Naive B cell (primary cell): ENCODE data around the gene GTF2IRD1. TPM values are rescaled to one million over a fixed set of nuclear protein-coding genes. Genes with fewer than 3 reads are reported as not detected.
A peak's percentile ranks its signal among the peaks of the same experiment; 100 is the strongest.

ENCODE experiments used
- ATAC-seq, 2 donors: fragments of 150-1000 bp; cut with Tn5 transposase; 2 replicates each; pipeline ENCODE4 v1.10.0; 2021; ENCODE audit warnings: low read depth in 2 of 2, mild to moderate bottlenecking in 2 of 2, moderate library complexity in 2 of 2
- DNase-seq: peaks from one replicate; pipeline ENCODE4 v3.0.0; 2022
- H3K27ac Mint-ChIP-seq, 6 donors: one replicate each; pipeline ENCODE4 v1.8.0; 2020 to 2022; ENCODE audit warnings: mild to moderate bottlenecking in 6 of 6, mixed read lengths in 6 of 6, moderate library complexity in 5 of 6, inconsistent platforms in 2 of 6
- H3K27me3 Mint-ChIP-seq, 3 donors: one replicate each; pipeline ENCODE4 v1.8.0; 2021 to 2022; ENCODE audit warnings: mixed read lengths in 3 of 3, mild to moderate bottlenecking in 1 of 3
- H3K36me3 Mint-ChIP-seq, 2 donors: one replicate each; pipeline ENCODE4 v1.8.0; 2020 to 2022; ENCODE audit warnings: mixed read lengths in 2 of 2, inconsistent platforms in 1 of 2, mild to moderate bottlenecking in 1 of 2
- H3K4me1 Mint-ChIP-seq, 3 donors: one replicate each; pipeline ENCODE4 v1.8.0; 2020 to 2022; ENCODE audit warnings: mixed read lengths in 3 of 3, inconsistent platforms in 1 of 3, mild to moderate bottlenecking in 1 of 3, moderate library complexity in 1 of 3
- H3K4me3 Mint-ChIP-seq, 8 donors: one replicate each; pipeline ENCODE4 v1.8.0; 2020 to 2022; ENCODE audit warnings: mild to moderate bottlenecking in 8 of 8, mixed read lengths in 8 of 8, moderate library complexity in 8 of 8, inconsistent platforms in 2 of 8
- H3K9me3 Mint-ChIP-seq, 7 donors: one replicate each; pipeline ENCODE4 v1.8.0; 2020 to 2022; ENCODE audit warnings: mixed read lengths in 7 of 7, mild to moderate bottlenecking in 5 of 7, inconsistent platforms in 2 of 7, moderate library complexity in 1 of 7
- polyA plus RNA-seq, 6 donors: library from polyadenylated mRNA; unstranded; fragments of 300-500 nt; fragmentation: Illumina TruSeq; gene quantifications; one replicate each; pipeline ENCODE4 v1.2.3, GENCODE V29; 2021; ENCODE audit warnings: low read depth in 6 of 6

GTF2IRD1 gene
- polyA plus RNA-seq, 6 donors from 2014 or later: 0.29 TPM; not detected in 5

GRCh38 chr7:74443543-74444247 lies 10.0 kb upstream of the GTF2IRD1 start:
- no peak for DNase-seq
- peaks cover 0 to 1% (median 0%) of the 10 kb centered on the region in 3 donors for H3K4me1 Mint-ChIP-seq
- H3K27ac Mint-ChIP-seq: peak overlapping the region in 1 of 6 donors; percentile 88
- ATAC-seq: no peak
- no peaks in the 10 kb centered on the region for H3K36me3 Mint-ChIP-seq
- H3K4me3 Mint-ChIP-seq: no peak overlapping the region
- peaks cover 0 to 34% (median 21%) of the 10 kb centered on the region in 3 donors for H3K27me3 Mint-ChIP-seq
- peaks cover 0 to 2% (median 0%) of the 10 kb centered on the region in 7 donors for H3K9me3 Mint-ChIP-seq

GRCh38 chr7:74449144-74449543 lies 4.6 kb upstream of the GTF2IRD1 start:
- DNase-seq (no peak), ATAC-seq (no peak)
- Mint-ChIP-seq H3K4me3 (no peak overlapping the region), H3K27me3 (peaks cover 0 to 24% (median 7%) of the 10 kb centered on the region in 3 donors), H3K36me3 (no peaks in the 10 kb centered on the region), H3K9me3 (no peaks in the 10 kb centered on the region), H3K27ac (peak overlapping the region in 4 of 6 donors; percentile 6 to 59 (median 20)), H3K4me1 (peaks cover 10 to 23% (median 11%) of the 10 kb centered on the region in 3 donors)

- Mint-ChIP-seq H3K36me3 (no peaks in the 10 kb centered on the region), H3K9me3 (no peaks in the 10 kb centered on the region), H3K4me1 (peaks cover 10 to 23% (median 11%) of the 10 kb centered on the region in 3 donors), H3K27me3 (peaks cover 0 to 19% (median 5%) of the 10 kb centered on the region in 3 donors), H3K27ac (peak overlapping the region in 1 of 6 donors; percentile 41), H3K4me3 (no peak overlapping the region)
- ATAC-seq (peak; percentile 31 to 36), DNase-seq (peak; percentile 51)
Measured at GRCh38 chr7:74449809-74450397, 3.8 kb upstream of the GTF2IRD1 start.

- H3K36me3 Mint-ChIP-seq: no peaks in the 10 kb centered on the region
Measured at GRCh38 chr7:74452748-74453321, 871 bp upstream of the GTF2IRD1 start.

DNA sequence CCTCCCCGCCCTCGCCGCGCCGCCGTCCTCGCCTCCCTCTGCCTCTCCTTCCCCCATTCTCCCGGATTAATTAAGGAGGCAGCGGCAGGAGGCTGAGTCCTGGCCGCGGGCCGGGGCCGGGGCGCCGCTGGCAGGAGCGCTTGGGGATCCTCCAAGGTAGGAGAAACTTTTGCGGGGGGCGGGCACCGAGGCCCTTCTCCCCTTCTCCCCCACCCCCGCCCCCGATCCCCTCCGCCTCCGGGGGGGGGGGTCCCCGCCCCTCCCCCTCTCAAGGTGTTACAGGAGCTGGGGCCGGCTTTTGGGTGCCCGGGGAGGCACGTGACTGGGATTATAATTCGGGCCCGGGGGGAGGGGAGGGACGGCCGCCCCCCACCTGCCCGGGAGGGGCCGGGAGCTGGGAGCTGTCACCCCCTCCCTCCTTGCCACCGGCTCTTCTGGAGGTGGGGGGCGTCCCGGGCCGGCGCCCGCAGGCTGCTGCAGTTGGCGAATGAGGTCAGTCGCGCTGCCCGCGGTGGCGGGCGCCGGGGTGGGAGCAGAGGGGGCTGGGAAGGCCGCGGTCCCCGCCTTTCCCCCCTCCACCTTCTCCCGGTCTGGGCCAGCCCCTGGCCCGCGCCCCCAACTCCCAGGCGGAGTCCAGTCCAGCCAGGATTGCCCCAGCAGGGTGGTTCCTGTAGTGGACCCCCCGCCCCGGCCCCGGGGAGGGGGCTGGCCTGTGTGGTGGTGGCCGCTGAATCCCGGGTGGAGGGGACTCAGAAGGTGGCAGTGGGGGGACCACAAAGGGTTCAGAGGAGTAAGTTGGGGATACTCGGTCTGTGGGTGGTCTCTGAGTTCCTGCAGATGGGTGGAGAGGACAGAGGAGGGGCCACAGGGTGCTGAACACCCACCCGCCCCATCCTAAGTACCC lies 567 bp downstream of the GTF2IRD1 start:
- DNase-seq: no peak
- Mint-ChIP-seq H3K4me3 (peak overlapping the region in 7 of 8 donors; percentile 40 to 80 (median 60)), H3K9me3 (no peaks in the 10 kb centered on the region), H3K36me3 (no peaks in the 10 kb centered on the region), H3K27me3 (peaks cover 0 to 29% (median 17%) of the 10 kb centered on the region in 3 donors), H3K4me1 (peaks cover 10 to 22% (median 11%) of the 10 kb centered on the region in 3 donors), H3K27ac (no peak overlapping the region)
- no peak for ATAC-seq

More at GRCh38 chr7:74452748-74453321, 871 bp upstream of the GTF2IRD1 start:
- Mint-ChIP-seq H3K9me3 (no peaks in the 10 kb centered on the region), H3K4me3 (peak overlapping the region; percentile 69 to 89 (median 78)), H3K27me3 (peaks cover 0 to 35% (median 17%) of the 10 kb centered on the region in 3 donors), H3K4me1 (peaks cover 10 to 22% (median 11%) of the 10 kb centered on the region in 3 donors), H3K27ac (peak overlapping the region; percentile 86 to 98 (median 90))
- ATAC-seq (no peak), DNase-seq (no peak)

- DNase-seq (no peak), ATAC-seq (no peak)
- H3K4me1 Mint-ChIP-seq: peaks cover 10 to 19% (median 11%) of the 10 kb centered on the region in 3 donors
- H3K27me3 Mint-ChIP-seq: peaks cover 0 to 29% (median 17%) of the 10 kb centered on the region in 3 donors
- no peaks in the 10 kb centered on the region for H3K9me3 Mint-ChIP-seq
- H3K27ac Mint-ChIP-seq: no peak overlapping the region
- no peaks in the 10 kb centered on the region for H3K36me3 Mint-ChIP-seq
- peak overlapping the region; percentile 19 to 80 (median 56) for H3K4me3 Mint-ChIP-seq
Measured at GRCh38 chr7:74454925-74455288, 1.2 kb downstream of the GTF2IRD1 start.

DNA sequence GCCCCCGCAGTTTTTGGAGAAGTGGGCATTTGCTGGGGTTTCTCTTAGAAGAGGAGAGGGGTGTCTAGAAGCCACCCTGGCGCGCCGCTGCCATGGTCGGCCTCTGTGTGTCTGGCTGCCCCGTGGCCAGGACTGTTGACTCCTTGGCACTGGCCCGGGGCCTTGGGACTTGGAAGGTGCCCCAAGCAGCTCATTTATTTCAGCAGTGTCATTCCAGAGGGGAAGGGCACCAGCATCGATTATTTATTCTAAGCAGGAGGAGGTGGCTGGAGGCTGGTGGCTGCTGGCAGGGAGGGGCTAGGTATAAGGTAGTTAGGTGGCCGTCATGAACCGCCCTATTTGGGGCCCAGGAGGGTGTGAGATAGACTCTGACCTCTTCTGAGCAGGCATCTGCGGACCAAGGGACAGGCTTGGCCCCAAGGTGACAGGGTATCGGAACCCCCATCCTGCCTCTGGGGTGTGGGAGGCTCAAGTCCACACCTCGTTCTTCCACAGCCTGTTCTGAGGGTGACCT lies 1.6 kb downstream of the GTF2IRD1 start:
- peaks cover 0 to 29% (median 17%) of the 10 kb centered on the region in 3 donors for H3K27me3 Mint-ChIP-seq
- peaks cover 10 to 16% (median 11%) of the 10 kb centered on the region in 3 donors for H3K4me1 Mint-ChIP-seq
- peak overlapping the region; percentile 19 to 80 (median 54) for H3K4me3 Mint-ChIP-seq
- no peaks in the 10 kb centered on the region for H3K9me3 Mint-ChIP-seq
- DNase-seq (no peak), ATAC-seq (no peak)
- H3K36me3 Mint-ChIP-seq: no peaks in the 10 kb centered on the region
- peak overlapping the region in 2 of 6 donors; percentile 10 to 78 for H3K27ac Mint-ChIP-seq

DNA sequence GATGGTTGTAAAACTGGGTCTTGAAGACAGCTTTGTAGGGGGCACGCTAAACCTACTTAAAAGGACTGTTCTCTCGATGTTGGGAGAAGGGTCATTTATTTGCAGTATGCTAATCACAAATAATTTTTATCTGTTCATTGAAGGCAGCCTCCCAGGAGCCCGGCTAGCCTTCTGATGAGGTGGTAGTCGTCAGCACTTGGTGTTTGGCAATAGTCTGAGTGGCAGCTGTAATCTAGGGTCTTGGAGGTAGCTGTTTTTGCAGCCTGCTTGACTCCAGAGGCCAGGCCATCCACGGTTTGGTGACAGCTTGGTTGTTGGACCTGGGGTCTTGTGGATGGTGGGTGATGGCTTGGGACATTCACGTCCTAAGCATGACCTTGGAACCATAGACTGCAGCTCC lies 2.2 kb downstream of the GTF2IRD1 start:
- H3K36me3 Mint-ChIP-seq: no peaks in the 10 kb centered on the region

GRCh38 chr7:74457007-74457406 lies 3.3 kb downstream of the GTF2IRD1 start:
- DNase-seq: no peak
- H3K27me3 Mint-ChIP-seq: peaks cover 0 to 29% (median 17%) of the 10 kb centered on the region in 3 donors
- peaks cover 10 to 11% (median 10%) of the 10 kb centered on the region in 3 donors for H3K4me1 Mint-ChIP-seq
- H3K4me3 Mint-ChIP-seq: peak overlapping the region in 3 of 8 donors; percentile 36 to 59 (median 45)
- no peaks in the 10 kb centered on the region for H3K9me3 Mint-ChIP-seq
- H3K27ac Mint-ChIP-seq: no peak overlapping the region
- ATAC-seq: no peak
- no peaks in the 10 kb centered on the region for H3K36me3 Mint-ChIP-seq

More for the DNA sequence above, 2.2 kb downstream of the GTF2IRD1 start:
- peaks cover 10 to 16% (median 11%) of the 10 kb centered on the region in 3 donors for H3K4me1 Mint-ChIP-seq
- H3K4me3 Mint-ChIP-seq: peak overlapping the region in 2 of 8 donors; percentile 58 to 73
- peaks cover 0 to 29% (median 17%) of the 10 kb centered on the region in 3 donors for H3K27me3 Mint-ChIP-seq
- ATAC-seq (no peak), DNase-seq (no peak)
- H3K27ac Mint-ChIP-seq: no peak overlapping the region
- H3K9me3 Mint-ChIP-seq: no peaks in the 10 kb centered on the region

DNA sequence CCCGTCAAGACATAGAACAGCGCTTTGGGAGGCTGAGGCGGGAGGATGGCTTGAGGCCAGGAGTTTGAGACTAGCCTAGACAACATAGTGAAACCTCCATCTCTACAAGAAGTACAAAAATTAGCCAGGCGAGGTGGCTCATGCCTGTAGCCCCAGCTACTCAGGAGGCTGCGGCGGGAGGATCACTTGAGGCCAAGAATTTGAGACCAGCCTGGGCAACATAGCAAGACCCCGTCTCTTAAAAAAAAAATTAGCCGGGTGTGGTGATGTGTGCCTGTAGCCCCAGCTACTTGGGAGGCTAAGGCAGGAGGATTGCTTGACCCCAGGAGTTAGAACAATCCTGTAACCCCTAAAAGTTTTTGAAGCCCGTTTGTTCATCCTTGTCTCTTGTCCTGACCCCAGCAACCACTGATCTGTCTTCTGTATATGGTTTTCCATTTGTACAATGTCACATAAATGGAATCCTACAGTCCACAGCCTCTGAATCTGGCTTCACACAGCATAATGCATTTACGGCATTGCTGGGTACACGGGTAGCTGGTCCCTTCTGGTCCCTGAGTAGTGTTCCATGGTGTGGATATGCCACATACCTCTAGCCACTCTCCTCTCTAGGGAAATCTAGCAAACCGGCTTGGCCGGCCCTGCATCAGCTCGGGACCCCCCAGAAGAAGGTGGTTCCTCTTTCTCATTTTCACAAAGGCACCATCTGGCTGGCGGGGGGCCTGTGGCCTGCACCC lies 8.4 kb downstream of the GTF2IRD1 start:
- Mint-ChIP-seq H3K4me1 (peaks cover 4 to 12% (median 10%) of the 10 kb centered on the region in 3 donors), H3K9me3 (no peaks in the 10 kb centered on the region), H3K27ac (peak overlapping the region in 1 of 6 donors; percentile 56), H3K27me3 (peaks cover 0 to 14% (median 7%) of the 10 kb centered on the region in 3 donors), H3K4me3 (no peak overlapping the region), H3K36me3 (no peaks in the 10 kb centered on the region)
- DNase-seq: no peak
- peak in 1 of 2 donors; percentile 27 for ATAC-seq

- no peaks in the 10 kb centered on the region for H3K36me3 Mint-ChIP-seq
- H3K27me3 Mint-ChIP-seq: peaks cover 0 to 10% (median 2%) of the 10 kb centered on the region in 3 donors
- H3K4me3 Mint-ChIP-seq: peak overlapping the region in 1 of 8 donors; percentile 9
- DNase-seq (no peak), ATAC-seq (no peak)
- H3K4me1 Mint-ChIP-seq: peaks cover 4 to 12% (median 10%) of the 10 kb centered on the region in 3 donors
- H3K27ac Mint-ChIP-seq: peak overlapping the region in 1 of 6 donors; percentile 56
- H3K9me3 Mint-ChIP-seq: no peaks in the 10 kb centered on the region
Measured at GRCh38 chr7:74462707-74463100, 9.0 kb downstream of the GTF2IRD1 start.
